NCI-H2227 (cell line): Measurements from ENCODE around the gene PGS1.

ENCODE experiments used
- DNase-seq: peaks from one replicate; lab custom pipeline; 2025; ENCODE audit not compliant: unreplicated experiment; lab: John Stamatoyannopoulos, UW

PGS1 gene

GRCh38 chr17:78469443-78469842 is 91.0 kb downstream of the PGS1 start:
- no peak for DNase-seq

DNA sequence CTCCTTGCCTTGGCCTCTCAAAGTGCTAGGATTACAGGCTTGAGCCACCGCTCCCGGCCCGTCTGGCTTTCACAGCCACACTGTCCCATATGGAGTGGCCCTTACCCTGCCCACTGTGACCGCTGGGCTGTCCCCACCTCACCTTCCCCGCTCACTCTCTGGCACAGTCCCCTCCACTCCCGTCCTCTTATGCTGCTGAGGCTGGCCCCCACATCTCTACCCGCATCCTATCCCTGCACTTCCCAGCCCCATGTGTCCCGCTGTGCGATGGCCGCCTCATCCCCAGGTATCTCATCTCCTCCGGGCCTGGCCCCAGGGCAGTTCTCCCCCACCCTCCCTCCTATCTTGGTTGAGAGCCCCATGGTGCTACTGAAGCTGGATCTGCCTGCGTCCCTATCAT is 93.2 kb downstream of the PGS1 start:
- no peak for DNase-seq

GRCh38 chr17:78472035-78472905 is 93.8 kb downstream of the PGS1 start:
- no peak for DNase-seq

DNA sequence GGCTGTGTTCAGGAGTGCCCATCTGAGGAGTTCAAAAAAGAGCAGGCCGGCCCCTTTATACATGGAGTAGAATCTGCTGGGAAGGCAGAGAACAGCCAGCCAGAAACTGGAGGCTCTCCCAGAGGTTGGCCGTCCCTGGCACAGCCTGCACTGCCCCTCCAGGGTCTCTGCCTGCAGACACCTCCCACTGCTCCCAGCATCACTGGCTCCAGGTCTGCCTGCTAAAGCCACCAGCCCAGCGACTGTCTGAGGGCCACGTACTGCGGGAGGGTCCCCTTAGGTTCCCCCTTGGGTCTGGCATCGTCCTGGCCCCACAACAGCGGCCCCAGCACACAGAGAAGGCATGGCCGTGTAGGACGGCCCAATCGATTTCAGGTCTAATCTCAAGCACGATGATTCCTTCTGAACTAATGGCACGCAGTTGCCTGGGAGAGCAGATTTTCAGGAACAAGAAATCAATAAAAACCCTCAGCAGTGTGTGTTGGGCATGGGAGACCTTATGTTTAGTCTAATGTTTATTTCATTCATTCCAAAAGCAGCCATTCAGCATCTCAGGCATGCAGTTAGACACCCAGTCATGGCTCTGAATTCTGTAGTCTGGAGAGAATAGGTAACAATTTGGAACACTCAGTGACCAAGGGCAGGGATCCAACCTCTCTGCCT is 95.6 kb downstream of the PGS1 start:
- no peak for DNase-seq
